ENCODE measurements around the gene KIF12. TPM values are rescaled to one million over a fixed set of nuclear protein-coding genes. Genes with fewer than 3 reads are reported as not detected.
A peak's percentile ranks its signal among the peaks of the same experiment; 100 is the strongest.

Gene KIF12
- total and polyA plus RNA-seq, 2 of the 13 experiments (the other 11 are each of a cell fraction or from before 2014, with no cell fraction given), result 1.8 to 12.5 TPM

- no peak for TF ChIP-seq ZNF17 (CRISPR knock-in tag; IDR thresholded peaks at IDR 0.05)
- peak; percentile 95 for TF ChIP-seq ZSCAN9 (CRISPR knock-in tag; IDR thresholded peaks at IDR 0.05; ENCODE audit: borderline replicate concordance)
- TF ChIP-seq HOXA3 (CRISPR knock-in tag; IDR thresholded peaks at IDR 0.05), result peak; percentile 87
- peak; percentile 99 for TF ChIP-seq REPIN1 (CRISPR knock-in tag; IDR thresholded peaks at IDR 0.05; ENCODE audit: borderline replicate concordance, low read depth)
- TF ChIP-seq JUN (CRISPR knock-in tag; IDR thresholded peaks at IDR 0.05), result 0 out of 2 replicates have a peak, but pooled peaks have one; percentile 54
- no peak for TF ChIP-seq ZNF839 (CRISPR knock-in tag; IDR thresholded peaks at IDR 0.05; ENCODE audit: borderline replicate concordance)
- TF ChIP-seq IKZF1 (IDR thresholded peaks at IDR 0.05), result no peak
- TF ChIP-seq ZNF773 (CRISPR knock-in tag; IDR thresholded peaks at IDR 0.05; ENCODE audit: borderline replicate concordance), result 0 out of 2 replicates have a peak, but pooled peaks have one; percentile 47
- no peak for TF ChIP-seq BHLHE40 (IDR thresholded peaks at IDR 0.05; ENCODE audit: low read length)
- TF ChIP-seq, protein P1, sequence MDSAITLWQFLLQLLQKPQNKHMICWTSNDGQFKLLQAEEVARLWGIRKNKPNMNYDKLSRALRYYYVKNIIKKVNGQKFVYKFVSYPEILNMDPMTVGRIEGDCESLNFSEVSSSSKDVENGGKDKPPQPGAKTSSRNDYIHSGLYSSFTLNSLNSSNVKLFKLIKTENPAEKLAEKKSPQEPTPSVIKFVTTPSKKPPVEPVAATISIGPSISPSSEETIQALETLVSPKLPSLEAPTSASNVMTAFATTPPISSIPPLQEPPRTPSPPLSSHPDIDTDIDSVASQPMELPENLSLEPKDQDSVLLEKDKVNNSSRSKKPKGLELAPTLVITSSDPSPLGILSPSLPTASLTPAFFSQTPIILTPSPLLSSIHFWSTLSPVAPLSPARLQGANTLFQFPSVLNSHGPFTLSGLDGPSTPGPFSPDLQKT (CRISPR knock-in tag; IDR thresholded peaks at IDR 0.05; ENCODE audit: borderline replicate concordance), result no peak
- TF ChIP-seq ZBTB38 (CRISPR knock-in tag; IDR thresholded peaks at IDR 0.05), result peak; percentile 94; the same call in 1 of the 2 replicates
- TF ChIP-seq ZNF777 (CRISPR knock-in tag; IDR thresholded peaks at IDR 0.05), result no peak
- TF ChIP-seq ZFP62 (CRISPR knock-in tag; IDR thresholded peaks at IDR 0.05), result no peak
- TF ChIP-seq ZNF343 (CRISPR knock-in tag; IDR thresholded peaks at IDR 0.05), result no peak; the same call in 1 of the 2 replicates
- peak; percentile 99 for TF ChIP-seq SAP130 (CRISPR knock-in tag; IDR thresholded peaks at IDR 0.05; ENCODE audit: low read depth)
- TF ChIP-seq RFXAP (CRISPR knock-in tag; IDR thresholded peaks at IDR 0.05; ENCODE audit: borderline replicate concordance), result peak; percentile 96
- peak; percentile 83 to 94 for TF ChIP-seq EP300 (IDR thresholded peaks at IDR 0.05; ENCODE audit: low read depth in 2 of 2, low read length in 2 of 2)
- peak; percentile 86 for TF ChIP-seq EP300 (CRISPR knock-in tag; IDR thresholded peaks at IDR 0.05; ENCODE audit: borderline replicate concordance)
- peak; percentile 96 for TF ChIP-seq ZNF331 (CRISPR knock-in tag; IDR thresholded peaks at IDR 0.05)
- TF ChIP-seq SP2 (CRISPR knock-in tag; IDR thresholded peaks at IDR 0.05), result peak; percentile 55
- TF ChIP-seq SOX13 (IDR thresholded peaks at IDR 0.05), result peak; percentile 79; the same call in 1 of the 2 replicates
- peak in 1 of 2 experiments; percentile 91; a peak in 2 of 4 replicates for TF ChIP-seq SOX13 (CRISPR knock-in tag; conservative IDR thresholded peaks at IDR 0.05 in 1 of 2, IDR thresholded peaks at IDR 0.05 in 1 of 2)
- peak; percentile 89 for TF ChIP-seq TMF1 (CRISPR knock-in tag; IDR thresholded peaks at IDR 0.05; ENCODE audit: low read depth)
- TF ChIP-seq FOXA3 (CRISPR knock-in tag; IDR thresholded peaks at IDR 0.05), result peak; percentile 93
- no peak; the same call in 1 of the 2 replicates for TF ChIP-seq MTERF4 (CRISPR knock-in tag; IDR thresholded peaks at IDR 0.05)
- TF ChIP-seq RFX5 (IDR thresholded peaks at IDR 0.05; ENCODE audit: low read depth, low read length), result no peak
- TF ChIP-seq FOXA1 (IDR thresholded peaks at IDR 0.05), result 0 out of 2 replicates have a peak, but pooled peaks have one; percentile 13
- peak; percentile 93 for TF ChIP-seq FOXA1 (CRISPR knock-in tag; IDR thresholded peaks at IDR 0.05)
Measured at GRCh38 chr9:114078021-114078780, 20.9 kb downstream of the KIF12 start, which contains the start of gene AMBP (continued).
